Erythroblast (primary cell): ENCODE results near the gene KREMEN2.

Source experiments
- GATA1 ChIP-seq: IDR thresholded peaks from 2 replicates; pipeline ENCODE4 v1.6.1; 2011; ENCODE audit warnings: low read depth, mild to moderate bottlenecking, control low read depth, low read length, moderate library complexity
- POLR2A ChIP-seq: IDR thresholded peaks from 2 replicates; pipeline ENCODE4 v1.6.1; 2011; ENCODE audit warnings: mild to moderate bottlenecking, low read length

DNA sequence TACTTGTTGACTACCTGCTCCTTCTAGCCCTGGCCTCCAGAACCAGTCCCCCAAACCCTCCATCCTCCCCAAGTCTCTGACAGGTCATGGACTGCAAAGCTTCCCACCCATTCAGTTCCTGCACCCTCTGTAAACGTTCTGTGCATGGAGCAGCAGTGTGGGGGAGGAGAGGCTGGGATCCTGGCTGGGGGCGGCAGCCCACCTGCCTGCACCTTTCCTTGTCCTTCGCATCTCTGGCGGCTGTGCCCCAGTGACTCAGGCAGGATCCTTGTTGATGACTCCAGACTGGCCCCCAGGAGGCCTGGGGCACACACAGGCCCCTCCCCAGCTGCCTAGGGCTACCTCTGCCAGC, 17.8 kb downstream of the KREMEN2 start:
- TF ChIP-seq POLR2A (no peak), GATA1 (no peak)
